ENCODE results near the gene GPLD1.
"Not testable (repeated sequence)": the region's sequence is repeated elsewhere in the genome, so short reads cannot be mapped to it uniquely, and the experiment has no call there.

Gene GPLD1

GRCh38 chr6:24394780-24395437 lies 94.5 kb downstream of the GPLD1 start:
- TF ChIP-seq, protein P1, sequence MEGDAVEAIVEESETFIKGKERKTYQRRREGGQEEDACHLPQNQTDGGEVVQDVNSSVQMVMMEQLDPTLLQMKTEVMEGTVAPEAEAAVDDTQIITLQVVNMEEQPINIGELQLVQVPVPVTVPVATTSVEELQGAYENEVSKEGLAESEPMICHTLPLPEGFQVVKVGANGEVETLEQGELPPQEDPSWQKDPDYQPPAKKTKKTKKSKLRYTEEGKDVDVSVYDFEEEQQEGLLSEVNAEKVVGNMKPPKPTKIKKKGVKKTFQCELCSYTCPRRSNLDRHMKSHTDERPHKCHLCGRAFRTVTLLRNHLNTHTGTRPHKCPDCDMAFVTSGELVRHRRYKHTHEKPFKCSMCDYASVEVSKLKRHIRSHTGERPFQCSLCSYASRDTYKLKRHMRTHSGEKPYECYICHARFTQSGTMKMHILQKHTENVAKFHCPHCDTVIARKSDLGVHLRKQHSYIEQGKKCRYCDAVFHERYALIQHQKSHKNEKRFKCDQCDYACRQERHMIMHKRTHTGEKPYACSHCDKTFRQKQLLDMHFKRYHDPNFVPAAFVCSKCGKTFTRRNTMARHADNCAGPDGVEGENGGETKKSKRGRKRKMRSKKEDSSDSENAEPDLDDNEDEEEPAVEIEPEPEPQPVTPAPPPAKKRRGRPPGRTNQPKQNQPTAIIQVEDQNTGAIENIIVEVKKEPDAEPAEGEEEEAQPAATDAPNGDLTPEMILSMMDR (IDR thresholded peaks at IDR 0.05; ENCODE audit: borderline replicate concordance, control extremely low read depth, extremely low read depth, insufficient read depth, missing control alignments): no peak
- in situ Hi-C loops (cut with MboI; ENCODE audit: low sequenced_read_pairs, unreplicated experiment): no loop called here
- no peak for DNase-seq (ENCODE audit: low spot score)

DNA sequence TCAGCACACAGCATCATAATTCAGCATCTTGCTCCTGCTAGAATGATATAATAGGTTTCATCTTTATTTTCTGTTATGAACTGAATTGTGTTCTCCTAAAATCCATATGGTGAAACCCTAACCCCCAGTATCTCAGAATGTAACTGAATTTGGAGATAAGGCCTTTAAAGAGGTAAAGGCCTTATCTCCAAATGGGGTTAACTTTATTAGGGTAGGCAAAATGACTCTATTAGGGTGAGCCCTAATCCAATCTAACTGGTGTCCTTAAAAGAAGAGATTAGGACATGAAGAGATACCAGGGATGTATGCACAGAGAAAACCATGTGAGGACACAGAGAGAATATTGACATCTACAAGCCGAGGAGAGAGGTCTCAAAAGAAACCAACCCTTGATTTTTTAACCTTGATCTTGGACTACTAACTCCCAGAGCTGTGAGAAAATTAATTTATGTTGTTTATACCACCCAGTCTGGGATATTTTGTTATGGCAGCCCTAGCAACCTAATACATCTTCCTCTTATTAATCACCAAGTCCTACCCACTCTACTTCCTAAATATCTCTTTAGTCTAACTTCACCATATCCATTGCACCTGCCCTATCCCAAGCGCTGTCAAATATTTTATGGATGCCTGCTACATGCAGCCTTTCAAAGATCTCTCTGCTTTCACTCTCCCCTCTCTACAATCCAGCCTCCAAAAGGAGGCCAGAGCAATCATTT lies 95.2 kb downstream of the GPLD1 start:
- no peak for DNase-seq (ENCODE audit: low spot score)
- TF ChIP-seq, protein P1 (IDR thresholded peaks at IDR 0.05; ENCODE audit: borderline replicate concordance, control extremely low read depth, extremely low read depth, insufficient read depth, missing control alignments): no peak
- in situ Hi-C loops (cut with MboI; ENCODE audit: low sequenced_read_pairs, unreplicated experiment): no loop called here

DNA sequence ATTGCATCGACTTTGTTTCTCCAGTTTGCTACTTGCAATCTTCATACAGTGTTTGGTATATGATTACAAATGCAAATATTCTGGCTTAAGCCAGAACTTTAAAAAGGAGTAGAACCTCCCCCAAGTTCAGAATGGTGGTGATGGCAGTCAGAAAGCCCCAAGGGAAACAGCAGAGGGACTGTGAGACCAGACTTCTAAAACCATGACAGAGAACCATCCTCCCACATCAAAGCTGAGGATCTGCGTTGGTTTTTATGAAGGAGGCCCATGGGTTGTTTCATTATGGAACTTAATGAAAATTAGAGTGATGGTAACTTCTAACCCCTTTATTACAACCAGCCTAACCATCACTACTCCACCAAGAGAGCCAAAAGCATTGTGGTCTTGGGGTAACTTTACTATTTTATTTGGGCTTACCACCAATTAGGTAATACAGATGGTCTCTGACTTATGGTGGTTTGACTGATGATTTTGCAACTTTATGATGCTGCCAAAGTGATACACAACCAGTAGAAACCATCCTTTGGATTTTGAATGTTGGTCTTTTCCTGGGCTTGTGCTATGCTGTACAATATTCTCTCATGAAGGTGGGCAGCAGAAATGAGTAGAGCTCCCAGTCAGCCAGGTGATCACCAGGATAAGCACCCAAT lies 97.5 kb downstream of the GPLD1 start:
- TF ChIP-seq, protein P1 (IDR thresholded peaks at IDR 0.05; ENCODE audit: borderline replicate concordance, control extremely low read depth, extremely low read depth, insufficient read depth, missing control alignments): no peak
- peak; percentile 72 for DNase-seq (ENCODE audit: low spot score)
- in situ Hi-C loops (cut with MboI; ENCODE audit: low sequenced_read_pairs, unreplicated experiment): no loop called here

DNA sequence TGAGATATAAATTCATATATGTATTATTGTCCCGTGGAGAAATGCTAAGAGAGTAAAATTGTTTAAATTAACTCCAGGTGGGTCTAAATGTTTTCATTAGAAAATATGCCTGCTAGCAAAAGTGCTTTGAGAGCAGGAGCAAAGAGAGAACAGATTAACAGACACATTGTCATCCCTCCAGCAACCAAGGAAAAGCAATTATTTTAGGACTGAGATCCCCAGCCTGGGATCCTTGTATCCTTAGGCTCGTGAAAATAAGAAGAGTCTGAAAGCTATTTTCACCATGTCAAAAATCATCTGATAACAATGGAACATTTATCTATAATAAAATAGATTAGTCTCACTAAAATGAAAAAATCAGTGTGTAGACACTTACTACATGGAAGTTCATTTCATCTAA lies 98.2 kb downstream of the GPLD1 start:
- DNase-seq (ENCODE audit: low spot score): no peak
- TF ChIP-seq, protein P1 (IDR thresholded peaks at IDR 0.05; ENCODE audit: borderline replicate concordance, control extremely low read depth, extremely low read depth, insufficient read depth, missing control alignments): no peak
- in situ Hi-C loops (cut with MboI; ENCODE audit: low sequenced_read_pairs, unreplicated experiment): no loop called here

GRCh38 chr6:24387818-24388217 lies 101.6 kb downstream of the GPLD1 start:
- no peak for DNase-seq (ENCODE audit: low spot score)
- in situ Hi-C loops (cut with MboI; ENCODE audit: low sequenced_read_pairs, unreplicated experiment): no loop called here
- TF ChIP-seq, protein P1 (IDR thresholded peaks at IDR 0.05; ENCODE audit: borderline replicate concordance, control extremely low read depth, extremely low read depth, insufficient read depth, missing control alignments): no peak

- in situ Hi-C loops (cut with MboI; ENCODE audit: low sequenced_read_pairs, unreplicated experiment): no loop called here
- DNase-seq (ENCODE audit: low spot score): no peak
- TF ChIP-seq, protein P1 (IDR thresholded peaks at IDR 0.05; ENCODE audit: borderline replicate concordance, control extremely low read depth, extremely low read depth, insufficient read depth, missing control alignments): no peak
Measured at GRCh38 chr6:24385536-24386269, 103.7 kb downstream of the GPLD1 start.

GRCh38 chr6:24384369-24385130 lies 104.8 kb downstream of the GPLD1 start:
- DNase-seq (ENCODE audit: low spot score); in situ Hi-C loops (cut with MboI; ENCODE audit: low sequenced_read_pairs, unreplicated experiment): not testable (repeated sequence)

- DNase-seq (ENCODE audit: low spot score); in situ Hi-C loops (cut with MboI; ENCODE audit: low sequenced_read_pairs, unreplicated experiment): not testable (repeated sequence)
Measured at GRCh38 chr6:24382891-24383494, 106.4 kb downstream of the GPLD1 start.

Measured in GM13976 (cell line).